GM06990 (cell line): Measurements from ENCODE around the gene SLC13A3.

Source experiments
- DNase-seq: peaks from one replicate; pipeline ENCODE4 v3.0.0-alpha.2; 2011; ENCODE audit not compliant: insufficient read length; ENCODE audit errors: extremely low read depth
- H3K27me3 ChIP-seq: replicated peaks from 2 replicates; pipeline ENCODE4 v1.6.0; 2011; ENCODE audit warnings: low read length; ENCODE audit not compliant: control insufficient read depth, insufficient read depth
- H3K36me3 ChIP-seq: 2 replicates; pipeline ENCODE4 v1.5.1; 2011; ENCODE audit warnings: low read length; ENCODE audit not compliant: control insufficient read depth, insufficient read depth
- H3K4me3 ChIP-seq: replicated peaks from 2 replicates; pipeline ENCODE4 v1.5.1; 2011; ENCODE audit warnings: low read depth, mild to moderate bottlenecking, control low read depth, low read length
- CTCF ChIP-seq: IDR thresholded peaks from 2 replicates; pipeline ENCODE4 v1.5.1; 2011; ENCODE audit warnings: low read length, control low read depth, mild to moderate bottlenecking, inconsistent platforms; ENCODE audit not compliant: insufficient read depth, poor library complexity, severe bottlenecking

Gene SLC13A3

GRCh38 chr20:46671866-46672542, 20.7 kb upstream of the SLC13A3 start:
- Histone ChIP-seq H3K27me3 (no peaks in the 10 kb centered on the region), H3K36me3 (no peaks in the 10 kb centered on the region), H3K4me3 (no peak overlapping the region)
- DNase-seq, result no peak
- TF ChIP-seq CTCF, result no peak

- TF ChIP-seq CTCF, result no peak
- Histone ChIP-seq H3K4me3 (no peak overlapping the region), H3K27me3 (no peaks in the 10 kb centered on the region), H3K36me3 (no peaks in the 10 kb centered on the region)
- no peak for DNase-seq
These were observed 19.6 kb upstream of the SLC13A3 start for GRCh38 chr20:46670585-46671584.

- Histone ChIP-seq H3K4me3 (no peak overlapping the region), H3K27me3 (no peaks in the 10 kb centered on the region)
- DNase-seq, result no peak
These were observed 18.9 kb upstream of the SLC13A3 start for GRCh38 chr20:46670228-46670584.

GRCh38 chr20:46666818-46667515, 15.7 kb upstream of the SLC13A3 start:
- TF ChIP-seq CTCF, result no peak
- no peaks in the 10 kb centered on the region for H3K36me3 ChIP-seq
- no peaks in the 10 kb centered on the region for H3K27me3 ChIP-seq
- no peak for DNase-seq
- H3K4me3 ChIP-seq, result no peak overlapping the region

More at GRCh38 chr20:46670228-46670584, 18.9 kb upstream of the SLC13A3 start:
- no peaks in the 10 kb centered on the region for H3K36me3 ChIP-seq
- TF ChIP-seq CTCF, result no peak

- no peak for TF ChIP-seq CTCF
- DNase-seq, result no peak
- no peaks in the 10 kb centered on the region for H3K27me3 ChIP-seq
- H3K4me3 ChIP-seq, result no peak overlapping the region
- H3K36me3 ChIP-seq, result no peaks in the 10 kb centered on the region
These were observed 15.0 kb upstream of the SLC13A3 start for GRCh38 chr20:46666306-46666705.
